ACC112 (cell line): Measurements from ENCODE around the gene DLG1.

ENCODE experiments used
- H2AFZ ChIP-seq: fragments of 200-600 bp; sonication (generic); one replicate; pipeline ENCODE4 v1.6.0; 2017; ENCODE audit warnings: antibody characterized with exemption, low read length; ENCODE audit not compliant: unreplicated experiment
- H3K27ac ChIP-seq: fragments of 200-600 bp; sonication (generic); 2 replicates; pipeline ENCODE4 v1.5.1; 2014; ENCODE audit warnings: low read depth, mild to moderate bottlenecking, antibody characterized with exemption, low read length, moderate library complexity
- H3K27me3 ChIP-seq: fragments of 200-600 bp; sonication (generic); 2 replicates; pipeline ENCODE4 v1.6.1; 2014; ENCODE audit warnings: mild to moderate bottlenecking, antibody characterized with exemption, low read length, moderate library complexity, mixed read lengths; ENCODE audit not compliant: insufficient read depth
- H3K36me3 ChIP-seq: fragments of 200-600 bp; sonication (generic); 2 replicates; pipeline ENCODE4 v1.6.1; 2016; ENCODE audit warnings: mild to moderate bottlenecking, antibody characterized with exemption, low read length, moderate library complexity, mixed read lengths; ENCODE audit not compliant: insufficient read depth
- H3K4me1 ChIP-seq: fragments of 200-600 bp; sonication (generic); one replicate; pipeline ENCODE4 v1.6.1; 2016; ENCODE audit warnings: low read length, mixed read lengths; ENCODE audit not compliant: insufficient read depth, unreplicated experiment, control insufficient read depth
- H3K4me3 ChIP-seq: fragments of 200-600 bp; sonication (generic); 2 replicates; pipeline ENCODE4 v1.5.1; 2014; ENCODE audit warnings: mild to moderate bottlenecking, low read depth, low read length
- H3K79me2 ChIP-seq: fragments of 200-600 bp; sonication (generic); one replicate; pipeline ENCODE4 v1.6.0; 2016; ENCODE audit warnings: low read length; ENCODE audit not compliant: control insufficient read depth, unreplicated experiment, insufficient read depth

DLG1 gene

GRCh38 chr3:197000211-197000610, 298.2 kb downstream of the DLG1 start:
- no peaks in the 10 kb centered on the region for H3K79me2 ChIP-seq
- peaks cover 3% of the 10 kb centered on the region; the same call in 1 of the 2 replicates for H3K36me3 ChIP-seq
- no peak overlapping the region for H3K4me3 ChIP-seq
- no peaks in the 10 kb centered on the region for H3K27me3 ChIP-seq
- H3K4me1 ChIP-seq, result peaks cover 10% of the 10 kb centered on the region
- H2AFZ ChIP-seq, result no peak overlapping the region
- H3K27ac ChIP-seq, result no peak overlapping the region

GRCh38 chr3:196998966-196999760, 299.2 kb downstream of the DLG1 start:
- no peaks in the 10 kb centered on the region for H3K79me2 ChIP-seq
- H2AFZ ChIP-seq, result no peak overlapping the region
- peaks cover 7% of the 10 kb centered on the region for H3K4me1 ChIP-seq
- no peaks in the 10 kb centered on the region for H3K36me3 ChIP-seq
- H3K27ac ChIP-seq, result no peak overlapping the region
- H3K4me3 ChIP-seq, result no peak overlapping the region
- no peaks in the 10 kb centered on the region for H3K27me3 ChIP-seq

- Histone ChIP-seq H3K27me3 (no peaks in the 10 kb centered on the region), H3K27ac (no peak overlapping the region), H2AFZ (no peak overlapping the region), H3K4me1 (no peaks in the 10 kb centered on the region), H3K36me3 (no peaks in the 10 kb centered on the region), H3K4me3 (no peak overlapping the region), H3K79me2 (no peaks in the 10 kb centered on the region)
These were observed 301.1 kb downstream of the DLG1 start for GRCh38 chr3:196997311-196997710.

GRCh38 chr3:196996454-196997265, 301.8 kb downstream of the DLG1 start:
- Histone ChIP-seq H3K27ac (no peak overlapping the region), H3K36me3 (no peaks in the 10 kb centered on the region), H3K4me3 (no peak overlapping the region), H3K27me3 (no peaks in the 10 kb centered on the region), H3K79me2 (no peaks in the 10 kb centered on the region), H2AFZ (no peak overlapping the region), H3K4me1 (no peaks in the 10 kb centered on the region)

GRCh38 chr3:196995646-196996355, 302.6 kb downstream of the DLG1 start:
- H2AFZ ChIP-seq, result no peak overlapping the region
- no peak overlapping the region for H3K4me3 ChIP-seq
- H3K27ac ChIP-seq, result no peak overlapping the region
- no peaks in the 10 kb centered on the region for H3K36me3 ChIP-seq
- H3K4me1 ChIP-seq, result no peaks in the 10 kb centered on the region
- no peaks in the 10 kb centered on the region for H3K27me3 ChIP-seq
- no peaks in the 10 kb centered on the region for H3K79me2 ChIP-seq

- Histone ChIP-seq H3K27ac (no peak overlapping the region), H2AFZ (no peak overlapping the region), H3K4me1 (no peaks in the 10 kb centered on the region), H3K4me3 (no peak overlapping the region), H3K36me3 (no peaks in the 10 kb centered on the region), H3K27me3 (no peaks in the 10 kb centered on the region), H3K79me2 (no peaks in the 10 kb centered on the region)
These were observed 303.4 kb downstream of the DLG1 start for GRCh38 chr3:196995027-196995426.

- Histone ChIP-seq H2AFZ (no peak overlapping the region), H3K4me3 (no peak overlapping the region), H3K4me1 (no peaks in the 10 kb centered on the region)
These were observed 304.4 kb downstream of the DLG1 start for GRCh38 chr3:196994056-196994455.

More at GRCh38 chr3:196994056-196994455, 304.4 kb downstream of the DLG1 start:
- Histone ChIP-seq H3K27ac (no peak overlapping the region), H3K79me2 (no peaks in the 10 kb centered on the region), H3K27me3 (no peaks in the 10 kb centered on the region), H3K36me3 (no peaks in the 10 kb centered on the region)
